Left colon (tissue), 2 donors: ENCODE data around the gene MYRIP. TPM values are rescaled to one million over a fixed set of nuclear protein-coding genes. Genes with fewer than 3 reads are reported as not detected.

ENCODE experiments used
- ATAC-seq: fragments of 200-7000 bp; cut with Tn5 transposase; one replicate; pipeline ENCODE4 v1.9.1; 2020; ENCODE audit warnings: mild to moderate bottlenecking, moderate library complexity
- DNase-seq, 2 donors: peaks; one replicate each; pipeline ENCODE4 v3.0.0-alpha.2; 2020
- intact Hi-C, 2 donors: fragments of 100-400 bp; cut with DNase I in 1 of 2; cut with micrococcal nuclease in 1 of 2; formaldehyde crosslinking; loops; one replicate each; pipeline versions ENCODE4 v1.11.2 to v1.14.0; 2022; cut with DNase I, micrococcal nuclease
- total RNA-seq, 2 donors: library from RNA; stranded (reverse); fragmentation: NEBNext Ultra II Directional; extraction: Animal tissue kit (Norgen Biotek cat#: 25700); gene quantifications; one replicate each; pipeline ENCODE4 v1.2.1, GENCODE V29; 2021
- donor health status: DM: no; HTN: no; CAD: no.
- donor health status: DM: yes; HTN: yes; CAD: no.

Gene MYRIP
- total RNA-seq, 2 donors from 2014 or later, result 8.9 to 9.1 TPM

DNA sequence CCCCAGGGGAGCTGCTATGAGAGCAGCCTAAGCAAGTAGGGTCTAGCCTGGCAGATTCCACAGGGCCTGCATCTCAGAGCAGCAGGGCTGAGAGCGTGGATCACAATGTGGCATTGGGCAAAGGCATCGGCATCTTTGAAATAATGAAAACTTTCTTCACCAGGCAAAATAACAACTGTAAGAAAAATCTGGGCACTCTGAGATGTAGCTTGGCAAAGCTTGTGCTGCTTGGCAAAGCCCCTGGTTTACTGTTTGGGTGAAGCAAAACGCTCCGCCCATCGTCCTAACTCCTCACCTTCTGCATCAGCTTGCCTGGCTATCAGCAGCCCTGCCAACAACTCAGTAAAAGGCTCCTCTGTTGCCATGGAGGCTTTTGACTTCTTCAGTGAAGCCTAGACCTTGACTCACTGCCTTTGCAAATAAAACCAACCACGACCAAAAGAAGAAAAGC, 287.3 kb downstream of the MYRIP start:
- intact Hi-C loops, result no loop called here
- ATAC-seq (no peak), DNase-seq (no peak)

DNA sequence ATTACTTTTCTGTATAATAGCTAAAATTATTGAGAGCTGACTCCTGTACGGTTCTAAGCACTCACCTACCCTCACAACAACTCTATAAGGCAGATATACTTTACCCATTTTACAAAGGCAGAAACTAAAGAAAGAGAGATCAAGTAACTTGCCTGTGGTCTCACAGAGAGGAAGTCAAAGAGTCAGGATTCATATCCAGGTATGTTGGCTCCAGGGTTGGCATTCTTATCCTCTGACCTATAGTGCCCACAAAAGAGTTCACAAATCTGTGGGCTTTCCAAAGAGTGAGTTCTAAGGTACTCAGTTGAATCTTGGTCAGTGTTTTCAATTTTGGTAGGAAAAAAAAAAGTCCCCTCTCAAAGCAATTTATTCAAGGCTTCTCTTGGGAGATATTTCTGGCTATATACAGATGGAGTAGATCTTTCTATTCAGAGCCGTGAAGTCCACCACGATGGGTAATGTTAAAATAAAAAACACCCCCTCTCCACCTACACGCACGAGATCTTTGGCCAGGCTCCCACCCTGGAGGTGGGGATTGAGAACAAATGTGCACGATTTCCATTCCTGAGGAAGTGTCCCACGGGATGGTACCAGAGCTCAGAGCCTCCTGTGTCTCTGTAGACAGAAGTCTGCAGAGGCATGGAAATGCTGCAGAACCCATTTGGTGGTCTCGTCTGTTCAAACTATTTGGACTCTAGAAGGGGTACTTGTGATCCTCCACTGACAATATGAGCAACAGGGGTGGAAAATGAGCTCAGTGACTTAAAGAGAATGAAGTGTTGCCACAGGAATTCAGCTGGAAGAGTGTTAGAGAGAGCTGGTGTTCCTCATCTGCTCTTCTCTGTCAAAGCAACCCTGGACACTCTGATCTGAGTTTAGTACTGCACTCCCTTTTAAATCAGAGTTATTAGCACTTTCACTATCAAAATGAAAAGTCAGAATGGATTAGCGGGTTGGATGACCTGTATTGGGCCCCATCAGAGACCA, 288.0 kb downstream of the MYRIP start:
- DNase-seq (no peak), ATAC-seq (no peak)
- intact Hi-C loops, result no loop called here

DNA sequence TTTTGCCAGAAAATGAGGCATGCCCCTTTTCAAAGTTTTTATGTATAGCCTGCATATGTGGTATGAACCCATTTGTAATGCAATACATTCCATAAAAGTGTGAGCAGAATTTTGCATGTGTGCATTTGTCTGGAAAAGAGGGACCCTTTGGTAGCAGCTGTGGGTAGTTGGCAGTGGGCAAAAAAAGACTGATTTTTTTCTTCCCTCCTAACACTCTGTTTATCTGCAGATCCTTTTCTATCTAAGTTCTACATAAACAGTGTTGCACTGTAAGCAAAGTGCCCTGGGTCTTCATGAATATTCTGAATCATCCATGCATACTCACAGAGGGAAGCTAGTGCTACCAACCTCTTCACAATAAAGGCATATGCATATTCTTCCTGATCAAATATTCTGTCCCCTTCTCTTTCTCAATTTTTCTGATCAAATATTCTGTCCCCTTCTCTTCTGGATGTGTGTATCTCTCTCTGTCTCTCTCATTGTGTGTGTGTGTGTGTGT, 288.9 kb downstream of the MYRIP start:
- intact Hi-C loops, result no loop called here
- no peak for ATAC-seq
- DNase-seq, result no peak

DNA sequence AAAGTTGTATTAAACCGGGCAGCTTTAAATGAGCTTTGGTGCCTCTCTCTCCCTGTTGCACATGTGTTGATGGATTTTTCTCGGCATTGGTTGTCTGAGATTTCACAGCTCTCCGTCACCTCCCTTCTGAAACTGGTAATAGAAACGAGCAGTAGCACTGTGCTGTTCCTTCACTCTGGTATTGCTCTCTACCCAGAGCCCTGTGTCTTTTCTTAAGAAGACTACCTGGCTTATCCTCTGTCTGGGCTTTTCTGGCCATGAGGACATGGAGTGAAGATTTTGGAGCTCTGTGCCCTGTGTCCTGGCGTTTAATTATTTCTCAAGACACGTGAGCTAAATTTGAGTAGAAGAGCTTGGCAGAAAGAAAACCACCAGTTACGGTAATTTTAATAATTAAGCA, 290.5 kb downstream of the MYRIP start:
- DNase-seq, result no peak
- intact Hi-C loops, result no loop called here
- no peak for ATAC-seq

DNA sequence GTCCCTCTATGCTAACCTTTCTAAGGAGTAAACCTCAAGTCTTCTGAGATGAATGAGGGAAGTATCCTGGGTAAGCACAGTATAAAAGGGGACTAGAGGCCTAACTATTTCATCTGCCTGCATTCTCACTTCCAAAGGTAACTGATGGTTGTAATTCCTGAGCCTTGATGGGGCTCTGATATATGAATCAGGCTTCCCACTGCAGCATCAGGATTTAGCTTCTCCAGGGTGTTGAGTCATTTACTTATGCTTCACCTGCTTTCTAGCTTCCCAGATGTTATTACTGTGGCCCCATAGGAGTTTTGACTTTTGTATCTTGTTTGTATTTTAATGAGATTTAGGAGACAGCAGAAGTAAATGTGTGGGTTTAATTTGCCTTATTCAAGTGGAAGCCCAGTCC, 292.8 kb downstream of the MYRIP start:
- ATAC-seq (no peak), DNase-seq (no peak)
- intact Hi-C loops, result no loop called here

DNA sequence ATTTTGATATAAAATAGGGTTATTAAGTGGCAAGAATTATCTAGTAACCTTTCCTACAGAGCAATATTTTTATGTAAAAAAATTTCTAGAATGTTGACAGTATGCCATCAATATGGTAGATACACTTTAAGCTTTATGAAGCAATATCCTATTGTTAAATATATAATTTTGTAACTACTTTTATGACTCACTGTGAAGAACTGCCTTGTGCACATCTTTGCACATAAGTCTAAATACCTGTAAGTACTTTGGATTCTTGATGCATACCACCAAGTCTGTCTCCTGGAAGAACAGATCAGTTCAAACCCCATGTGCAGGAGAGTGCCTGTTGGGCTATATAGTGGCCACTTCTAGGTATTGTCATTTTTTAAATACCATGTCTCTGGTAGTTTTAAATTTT, 294.4 kb downstream of the MYRIP start:
- intact Hi-C loops, result no loop called here
- ATAC-seq (no peak), DNase-seq (no peak)

DNA sequence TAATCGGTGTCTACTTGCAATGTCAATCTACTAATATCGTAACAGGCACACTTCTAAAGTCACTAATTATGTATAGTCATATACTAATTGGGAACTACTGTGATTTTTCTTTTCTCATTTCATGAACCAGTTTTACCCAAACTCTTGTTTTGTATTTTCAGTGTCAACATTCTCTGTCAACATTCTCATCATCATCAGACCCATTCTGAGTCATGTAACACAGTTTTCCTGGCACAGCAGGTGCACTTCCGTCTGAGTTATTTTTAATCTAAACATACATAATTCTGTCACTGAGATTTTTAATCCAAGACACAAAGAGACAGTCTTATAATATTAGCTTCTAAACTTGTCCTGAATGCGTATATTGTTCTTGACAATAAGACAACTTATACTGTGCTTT, 295.0 kb downstream of the MYRIP start:
- ATAC-seq (no peak), DNase-seq (no peak)
- intact Hi-C loops, result no loop called here

DNA sequence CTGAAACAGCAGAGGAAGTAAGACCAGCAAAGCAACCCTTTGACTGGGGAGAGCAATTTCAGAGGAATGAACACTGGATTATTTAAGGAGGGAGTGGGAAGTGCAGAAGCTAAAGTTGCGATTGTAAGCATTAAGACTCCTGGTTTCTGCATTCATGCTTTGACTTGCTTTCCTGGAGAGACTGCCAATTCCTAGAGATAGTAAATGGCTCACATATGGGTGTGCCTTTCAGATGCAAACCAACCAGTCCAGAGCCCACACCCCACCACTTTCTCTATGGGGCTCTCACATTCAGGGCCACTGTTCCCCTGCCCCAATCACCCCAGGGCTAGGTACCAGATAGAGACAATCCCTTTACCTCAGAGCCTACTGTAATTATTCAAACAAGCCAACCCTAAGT, 299.2 kb downstream of the MYRIP start:
- no peak for DNase-seq
- no peak for ATAC-seq
- intact Hi-C loops, result no loop called here

DNA sequence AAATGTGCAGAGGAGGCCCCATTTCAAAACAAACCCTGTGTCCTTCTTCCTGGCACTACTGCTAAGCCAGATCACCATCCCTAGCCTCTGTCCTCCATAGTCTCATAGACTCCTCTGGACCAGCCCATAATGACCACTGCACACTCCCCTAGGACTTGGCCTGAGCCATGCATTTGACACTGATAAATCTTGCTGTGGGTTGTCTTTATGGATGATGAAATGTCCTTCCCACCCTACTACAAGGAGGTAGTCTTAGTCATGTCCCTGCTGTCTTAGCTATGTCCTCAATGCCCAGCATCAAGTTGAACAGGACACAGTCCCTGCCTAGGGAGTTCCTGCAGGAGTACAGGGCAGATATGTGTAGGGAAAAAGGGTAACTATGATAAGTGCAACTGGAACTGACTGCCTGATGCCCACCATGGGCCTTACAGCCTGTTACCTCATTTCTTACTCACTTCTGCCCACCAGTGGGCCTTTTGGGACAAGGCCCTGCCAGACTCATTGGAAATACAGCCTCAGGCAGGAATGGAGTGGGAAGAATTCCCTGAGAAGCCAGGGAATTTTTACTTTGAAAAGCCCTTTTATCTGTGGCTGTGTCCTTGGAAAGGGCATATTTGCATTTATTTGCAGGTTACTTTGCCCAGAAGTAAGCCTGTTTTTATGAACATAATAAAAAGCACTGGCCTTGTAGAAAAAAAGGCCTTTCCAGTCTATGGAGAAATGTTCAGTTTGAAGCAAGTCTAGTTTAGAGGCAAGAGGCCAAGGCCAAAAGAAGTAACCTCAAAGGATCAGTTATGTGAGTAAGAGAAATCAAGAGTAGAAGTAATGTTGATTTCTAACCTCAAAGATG, 300.5 kb downstream of the MYRIP start:
- no peak for DNase-seq
- no peak for ATAC-seq

DNA sequence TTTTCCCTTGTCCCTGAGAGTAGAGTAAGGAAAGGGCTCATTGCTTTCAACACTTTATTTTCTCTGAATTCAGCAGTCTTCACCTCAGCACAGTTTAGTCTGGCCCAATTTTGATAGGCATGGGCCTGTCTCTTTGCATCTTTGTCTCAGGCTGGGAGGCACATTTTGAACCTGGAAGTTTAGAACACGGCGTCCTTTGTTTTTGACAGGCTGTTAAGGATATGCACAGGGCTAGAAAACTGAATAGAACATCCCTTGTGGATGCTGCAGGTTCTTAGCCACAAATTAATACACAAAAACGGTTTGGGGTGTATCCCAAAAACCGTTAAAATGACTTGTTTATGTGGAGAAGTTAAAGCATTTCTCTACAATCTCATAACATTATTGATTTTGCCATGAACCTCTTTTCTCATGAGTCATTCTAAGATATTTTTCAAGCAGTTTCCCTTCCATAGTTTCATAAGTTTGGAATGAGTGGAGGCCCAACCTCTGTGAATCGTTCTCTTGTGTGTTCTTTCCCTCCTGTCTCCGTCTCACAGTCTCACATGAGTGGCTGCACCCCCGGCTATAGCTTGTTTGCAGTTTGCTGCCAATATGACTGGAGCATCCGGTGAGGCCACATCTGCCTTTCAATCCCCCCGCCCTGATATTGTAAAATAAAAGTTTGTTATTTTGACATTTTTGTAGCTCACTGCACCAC, 307.2 kb downstream of the MYRIP start:
- intact Hi-C loops, result no loop called here
- ATAC-seq (no peak), DNase-seq (no peak)

More for the DNA sequence above, 300.5 kb downstream of the MYRIP start:
- intact Hi-C loops, result no loop called here

DNA sequence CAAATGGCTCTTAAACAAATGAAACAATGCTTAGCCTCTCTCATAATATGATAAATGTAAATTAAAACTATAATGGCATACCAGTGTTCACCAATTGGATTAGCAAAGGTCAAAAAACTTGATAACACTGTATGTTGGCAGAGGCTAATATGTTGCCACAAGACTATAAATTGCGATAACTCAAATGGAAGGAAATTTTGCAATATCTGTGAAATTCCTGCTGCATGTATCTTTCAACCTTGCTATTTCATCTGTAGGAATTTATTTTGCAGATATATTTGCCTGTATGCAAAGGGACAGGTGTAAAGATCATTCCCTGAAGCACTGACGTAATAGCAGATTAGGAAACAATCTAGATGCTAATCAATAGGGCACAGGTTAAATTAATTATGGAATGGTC, 308.7 kb downstream of the MYRIP start:
- ATAC-seq (no peak), DNase-seq (no peak)
- intact Hi-C loops, result no loop called here

DNA sequence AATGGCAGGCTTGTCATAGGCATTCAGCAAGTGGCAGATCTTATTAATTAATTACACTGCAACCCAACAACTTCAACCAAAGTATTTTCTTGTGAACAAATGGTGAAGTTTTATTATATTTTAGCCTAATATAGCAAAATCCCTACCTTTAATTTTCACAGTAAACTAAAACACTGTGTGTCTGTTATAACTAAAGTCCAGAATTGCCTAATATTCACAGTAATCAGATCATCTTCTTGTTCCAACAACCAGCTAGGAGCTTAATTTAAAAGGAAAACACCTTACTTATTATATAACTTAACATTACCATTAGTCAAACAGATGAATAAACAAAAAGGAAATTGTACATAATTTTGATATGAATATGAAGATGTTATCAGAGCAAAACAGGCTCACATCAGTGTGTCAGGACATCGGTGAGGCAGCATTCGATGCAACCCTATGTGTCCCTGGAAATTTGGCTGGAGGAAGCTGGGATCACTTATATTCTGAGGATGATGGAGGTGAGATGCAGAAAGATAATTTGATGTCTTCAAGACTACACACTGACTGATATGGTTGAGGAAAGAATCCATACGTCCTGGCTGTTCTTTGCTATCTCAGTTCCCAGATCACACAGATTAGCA, 310.8 kb downstream of the MYRIP start:
- ATAC-seq, result no peak
- DNase-seq, result no peak
- intact Hi-C loops, result no loop called here

DNA sequence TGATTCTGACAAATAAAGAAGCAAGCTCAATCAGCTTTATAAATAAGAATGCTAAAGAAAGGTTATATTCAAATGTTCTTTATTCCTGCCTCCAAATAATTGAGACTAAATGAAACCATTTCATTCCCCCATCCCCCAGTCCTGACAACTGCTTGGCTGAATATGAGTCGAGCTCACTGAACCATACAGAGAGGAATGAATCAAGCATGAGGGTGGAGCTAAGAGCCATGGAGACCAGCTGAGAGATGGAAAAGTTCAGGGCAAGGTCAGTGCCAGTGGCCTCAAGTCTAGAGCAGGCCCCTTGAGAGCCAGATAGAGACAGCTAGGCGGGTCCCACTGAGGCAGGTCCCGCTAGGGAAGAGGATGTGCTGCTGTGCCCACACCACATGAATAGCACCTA, 311.4 kb downstream of the MYRIP start:
- ATAC-seq (no peak), DNase-seq (no peak)
- intact Hi-C loops, result no loop called here

DNA sequence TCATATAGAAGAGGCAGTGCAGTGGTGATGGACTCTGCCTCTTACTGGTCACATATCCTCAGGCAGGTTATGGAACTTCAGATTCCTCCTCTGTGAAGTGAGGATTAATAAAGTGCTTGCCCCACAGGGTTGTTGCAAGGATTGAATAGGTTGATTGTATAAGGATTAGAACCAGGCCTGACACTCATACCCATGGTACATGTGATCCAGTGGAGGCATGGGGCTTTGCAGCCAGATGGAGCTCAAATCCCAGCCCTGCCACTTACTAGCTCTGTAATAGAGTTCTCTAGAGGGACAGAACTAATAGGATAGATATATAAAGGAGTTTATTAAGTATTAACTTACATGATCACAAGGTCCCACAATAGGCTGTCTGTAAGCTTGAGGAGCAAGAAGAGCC, 315.5 kb downstream of the MYRIP start:
- ATAC-seq, result no peak
- no peak for DNase-seq
- intact Hi-C loops, result no loop called here

DNA sequence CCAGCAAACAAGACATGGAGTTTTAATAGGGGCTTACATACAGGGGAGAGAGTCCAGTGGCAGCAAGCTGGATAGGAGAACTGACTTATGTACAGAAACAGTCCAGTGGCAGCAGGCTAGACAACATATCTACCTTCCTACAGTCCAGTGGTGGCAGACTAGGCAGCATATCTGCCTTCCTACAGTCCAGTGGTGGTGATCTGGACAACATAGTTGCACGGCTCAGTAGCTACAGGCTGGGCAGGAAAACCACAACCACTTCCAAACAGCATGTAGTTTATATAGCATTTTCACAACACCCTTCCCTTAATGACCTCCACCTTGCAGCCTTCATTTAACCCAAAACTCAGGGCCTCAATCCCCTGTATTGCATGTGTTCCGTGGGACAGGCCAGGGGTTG, 318.8 kb downstream of the MYRIP start:
- DNase-seq (no peak), ATAC-seq (no peak)
- intact Hi-C loops, result no loop called here

DNA sequence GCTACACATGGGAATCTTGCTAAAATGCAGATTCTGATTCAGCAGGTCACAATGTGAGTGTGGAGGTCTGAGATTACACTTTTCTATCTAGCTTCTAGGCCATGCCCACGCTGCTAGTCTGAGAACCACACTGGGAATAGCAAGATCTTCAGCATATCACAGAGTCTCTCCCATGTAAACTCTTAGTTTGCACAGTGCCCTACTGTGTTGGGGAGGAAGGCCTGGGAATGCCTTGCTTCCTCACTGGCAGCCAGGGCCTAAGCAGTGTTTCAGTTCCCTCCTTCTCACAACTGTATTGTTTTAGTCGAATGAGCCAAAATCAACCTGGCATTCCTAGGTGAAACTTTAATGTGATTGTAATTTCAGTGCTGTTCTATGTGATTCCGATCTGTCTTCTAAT, 320.1 kb downstream of the MYRIP start:
- DNase-seq (no peak), ATAC-seq (no peak)
- intact Hi-C loops, result no loop called here

DNA sequence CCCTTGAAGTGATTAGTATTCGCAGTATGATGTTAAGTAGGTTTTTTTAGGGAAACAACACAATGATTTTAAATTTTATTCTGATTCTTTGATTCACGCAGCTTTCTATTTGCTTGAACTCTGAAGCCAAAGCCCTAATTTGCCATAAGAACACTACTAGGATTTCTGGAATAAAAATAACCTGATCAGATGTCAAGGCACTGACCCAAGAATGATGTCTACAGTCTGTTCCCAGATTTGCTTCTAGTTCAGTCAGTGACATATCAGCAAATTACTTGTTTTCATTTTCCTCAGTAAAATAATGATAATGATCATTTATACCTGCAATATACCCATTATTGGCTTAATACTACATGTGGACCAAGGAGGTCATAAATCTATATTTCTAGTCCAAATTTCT, 320.6 kb downstream of the MYRIP start:
- intact Hi-C loops, result no loop called here
- DNase-seq, result no peak
- no peak for ATAC-seq

DNA sequence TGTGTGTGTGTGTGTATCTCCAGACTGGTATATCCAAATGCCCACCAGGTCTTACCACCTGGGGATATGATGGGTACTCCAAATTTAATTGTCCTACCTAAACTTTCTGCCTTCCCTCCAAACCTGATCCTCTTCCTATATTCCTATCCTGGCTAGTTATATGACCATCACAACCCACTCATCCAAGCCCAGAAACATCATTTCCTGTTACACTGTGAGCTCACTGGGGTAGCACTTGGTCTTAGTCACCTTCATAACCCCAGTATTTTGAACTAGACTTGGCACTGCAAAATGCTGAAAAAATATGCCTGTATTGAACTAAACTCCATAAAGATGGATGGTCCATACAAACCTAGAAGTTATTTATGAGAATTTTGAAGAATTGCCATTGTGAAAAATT, 321.3 kb downstream of the MYRIP start:
- intact Hi-C loops, result no loop called here
- no peak for DNase-seq
- no peak for ATAC-seq
